ENCODE measurements around the gene DGKA.
"Not testable (repeated sequence)": the region's sequence is repeated elsewhere in the genome, so short reads cannot be mapped to it uniquely, and the experiment has no call there.

The DGKA gene

DNA sequence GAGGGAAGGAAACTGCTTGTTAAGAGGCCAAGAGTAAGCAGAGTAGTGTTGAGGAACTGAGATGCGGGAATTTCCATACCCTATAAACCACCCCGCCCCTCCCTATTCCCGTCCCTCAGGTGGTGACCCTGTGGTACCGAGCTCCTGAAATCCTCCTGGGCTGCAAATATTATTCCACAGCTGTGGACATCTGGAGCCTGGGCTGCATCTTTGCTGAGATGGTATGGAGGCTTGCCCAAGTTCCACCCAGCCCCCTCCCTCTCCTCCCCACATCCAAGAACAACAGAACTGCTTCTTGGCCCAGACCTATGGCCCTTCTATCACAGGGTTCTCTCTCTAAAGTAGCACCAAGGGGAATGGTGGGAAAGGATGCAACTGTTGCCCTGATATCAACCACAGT lies 38.4 kb downstream of the DGKA start:
- no peak for DNase-seq

DNA sequence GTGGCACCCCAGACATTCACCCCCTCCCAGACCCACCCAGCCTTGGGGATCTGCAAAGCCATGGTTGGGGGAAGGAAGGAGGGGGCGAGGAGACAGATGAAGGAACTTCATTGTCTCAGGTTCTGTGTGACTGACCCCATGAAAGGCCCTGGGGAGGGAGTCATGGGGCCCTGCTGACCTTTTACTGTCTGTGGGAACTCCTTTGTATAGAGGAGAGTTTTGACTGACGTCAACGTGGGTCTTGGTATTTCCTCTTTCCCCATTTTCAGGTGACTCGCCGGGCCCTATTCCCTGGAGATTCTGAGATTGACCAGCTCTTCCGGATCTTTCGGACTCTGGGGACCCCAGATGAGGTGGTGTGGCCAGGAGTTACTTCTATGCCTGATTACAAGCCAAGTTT lies 39.8 kb downstream of the DGKA start:
- DNase-seq = no peak

DNA sequence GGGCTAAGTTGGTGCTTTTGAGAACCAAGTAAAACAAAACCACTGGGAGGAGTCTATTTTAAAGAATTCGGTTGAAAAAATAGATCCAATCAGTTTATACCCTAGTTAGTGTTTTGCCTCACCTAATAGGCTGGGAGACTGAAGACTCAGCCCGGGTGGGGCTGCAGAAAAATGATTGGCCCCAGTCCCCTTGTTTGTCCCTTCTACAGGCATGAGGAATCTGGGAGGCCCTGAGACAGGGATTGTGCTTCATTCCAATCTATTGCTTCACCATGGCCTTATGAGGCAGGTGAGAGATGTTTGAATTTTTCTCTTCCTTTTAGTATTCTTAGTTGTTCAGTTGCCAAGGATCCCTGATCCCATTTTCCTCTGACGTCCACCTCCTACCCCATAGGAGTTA lies 41.1 kb downstream of the DGKA start:
- no peak for DNase-seq

DNA sequence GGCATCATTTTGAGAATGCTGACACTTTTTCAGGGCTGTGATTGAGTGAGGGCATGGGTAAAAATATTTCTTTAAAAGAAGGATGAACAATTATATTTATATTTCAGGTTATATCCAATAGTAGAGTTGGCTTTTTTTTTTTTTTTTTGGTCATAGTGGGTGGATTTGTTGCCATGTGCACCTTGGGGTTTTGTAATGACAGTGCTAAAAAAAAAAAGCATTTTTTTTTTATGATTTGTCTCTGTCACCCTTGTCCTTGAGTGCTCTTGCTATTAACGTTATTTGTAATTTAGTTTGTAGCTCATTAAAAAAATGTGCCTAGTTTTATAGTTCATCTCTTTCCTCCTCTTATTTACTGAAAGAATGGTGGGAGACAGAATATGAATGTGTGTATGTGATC lies 41.5 kb downstream of the DGKA start:
- DNase-seq = no peak

DNA sequence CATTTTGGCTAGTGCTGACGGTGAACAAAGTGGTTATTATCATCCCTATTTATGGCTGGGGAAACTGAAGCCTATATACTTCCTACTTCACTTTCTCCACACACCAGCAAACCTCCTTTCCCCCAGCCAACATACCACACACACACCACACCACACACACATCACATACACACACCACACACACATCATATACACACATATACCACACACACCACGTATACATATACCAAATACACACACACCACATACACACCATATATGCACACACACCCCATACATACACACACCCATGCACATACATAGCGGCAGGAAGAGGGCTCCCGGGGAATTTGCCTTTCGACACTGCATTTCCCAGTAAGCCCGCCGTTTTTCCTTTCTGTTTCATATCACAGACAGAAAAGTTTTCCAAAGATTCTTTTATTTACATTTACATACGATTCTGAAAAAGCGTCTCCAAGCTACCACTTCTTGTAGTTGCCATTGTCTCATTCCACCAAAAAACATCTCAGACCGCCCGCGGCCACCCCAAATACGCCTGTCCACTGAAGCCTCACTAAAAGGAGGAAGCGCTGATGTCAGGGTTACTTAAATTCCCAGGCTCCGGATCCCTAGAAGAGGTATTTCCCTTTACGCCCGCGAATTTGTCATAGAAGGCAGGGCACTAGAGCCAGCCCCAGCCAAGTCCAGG lies 42.1 kb downstream of the DGKA start:
- DNase-seq = no peak

DNA sequence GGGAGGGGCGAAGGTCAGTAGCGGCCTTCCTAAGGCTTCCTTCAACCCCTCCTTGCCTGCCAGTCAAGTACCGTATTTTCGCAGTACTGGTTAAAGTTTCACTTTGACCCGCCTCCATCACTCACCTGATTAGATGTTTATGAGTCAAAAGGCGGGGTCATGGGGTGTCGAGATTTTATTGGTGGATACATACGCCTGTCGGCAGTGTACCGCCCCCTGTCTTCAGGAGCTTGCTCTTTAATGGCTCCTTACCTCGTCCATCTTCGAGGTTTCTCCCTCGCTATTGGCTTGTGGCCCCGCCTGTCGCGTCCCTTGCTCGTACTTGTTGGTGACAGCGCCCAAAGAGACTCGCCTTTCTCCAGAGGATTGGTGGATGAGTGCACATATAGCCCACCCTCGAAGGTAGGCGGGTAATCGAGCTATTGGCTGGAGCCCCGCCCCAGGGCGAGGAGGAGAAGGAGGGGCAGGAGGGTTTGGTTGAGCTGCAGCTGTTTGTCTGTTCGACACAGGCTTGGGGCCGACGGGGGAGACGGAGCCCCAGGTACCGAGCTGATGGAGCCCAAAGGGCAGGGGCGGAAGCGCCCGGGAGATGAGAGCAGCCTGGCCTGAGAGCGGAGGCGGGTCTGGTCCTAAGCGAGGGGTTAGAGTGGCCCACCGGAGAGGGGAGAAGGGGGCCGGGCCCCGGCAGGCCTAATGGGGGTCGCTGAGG lies 42.8 kb downstream of the DGKA start, which contains the start of gene RAB5B:
Gene RAB5B, plus strand, starts transcription at position 480 of the 709 bp plus-strand sequence. CDS start 12,883 bp downstream, outside the sequence.
- DNase-seq = peak; percentile 97

DNA sequence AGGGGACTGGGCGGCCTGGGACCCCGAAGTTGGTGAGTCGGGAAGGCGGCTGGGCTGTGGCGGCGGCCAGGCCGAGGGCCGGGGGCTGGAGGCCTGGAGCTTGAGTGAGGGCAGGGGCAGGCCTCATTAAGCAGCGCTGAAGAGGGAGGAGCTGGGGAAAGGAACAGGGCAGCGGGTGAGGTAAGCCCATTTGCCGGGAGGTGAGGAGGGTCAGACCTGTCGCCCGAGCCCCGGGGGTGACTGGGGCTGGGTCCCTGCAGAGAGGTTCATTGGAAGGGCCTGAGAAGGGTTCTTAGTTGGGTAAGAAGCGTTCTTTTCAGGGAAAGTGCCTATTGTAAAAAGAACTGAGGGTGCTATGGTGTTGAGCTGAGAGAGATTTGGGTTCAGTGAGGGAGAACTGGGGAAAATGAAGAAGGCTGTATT lies 43.4 kb downstream of the DGKA start:
- peak; percentile 47 for DNase-seq

DNA sequence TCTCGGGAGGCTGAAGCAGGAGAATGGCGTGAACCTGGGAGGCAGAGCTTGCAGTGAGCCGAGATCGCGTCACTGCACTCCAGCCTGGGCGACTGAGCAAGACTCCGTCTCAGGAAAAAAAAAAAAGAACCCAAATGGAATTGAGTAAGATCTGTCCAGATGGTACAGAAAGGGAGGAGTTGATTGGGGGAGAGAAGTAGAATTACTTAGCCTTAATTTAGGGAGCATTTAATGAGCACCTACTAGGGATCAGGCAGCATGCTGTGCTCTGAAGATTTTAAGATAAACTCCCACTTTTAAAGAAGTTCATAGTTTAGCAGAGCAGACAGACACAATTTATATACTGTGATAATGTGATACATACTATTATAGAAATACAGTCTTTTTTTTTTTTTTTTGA lies 47.4 kb downstream of the DGKA start:
- no peak for DNase-seq

DNA sequence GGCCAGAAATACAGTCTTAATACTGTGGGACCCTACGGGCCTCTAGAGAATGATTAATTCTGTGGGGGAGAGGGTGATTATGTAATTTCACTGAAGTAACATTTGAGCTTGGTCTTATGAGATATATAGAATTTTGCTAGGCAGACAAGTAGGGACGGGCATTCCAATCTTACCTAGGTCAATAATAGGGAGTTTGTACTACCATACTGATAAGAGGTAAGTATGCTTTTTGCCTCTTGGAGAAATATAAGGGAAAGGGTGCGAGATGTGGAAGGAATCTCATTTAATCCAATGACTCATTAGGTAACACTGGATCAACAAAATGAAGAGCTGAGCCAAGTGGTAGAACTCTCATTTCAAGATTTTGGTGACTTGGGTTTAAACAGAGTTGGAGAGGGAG lies 48.1 kb downstream of the DGKA start:
- no peak for DNase-seq

DNA sequence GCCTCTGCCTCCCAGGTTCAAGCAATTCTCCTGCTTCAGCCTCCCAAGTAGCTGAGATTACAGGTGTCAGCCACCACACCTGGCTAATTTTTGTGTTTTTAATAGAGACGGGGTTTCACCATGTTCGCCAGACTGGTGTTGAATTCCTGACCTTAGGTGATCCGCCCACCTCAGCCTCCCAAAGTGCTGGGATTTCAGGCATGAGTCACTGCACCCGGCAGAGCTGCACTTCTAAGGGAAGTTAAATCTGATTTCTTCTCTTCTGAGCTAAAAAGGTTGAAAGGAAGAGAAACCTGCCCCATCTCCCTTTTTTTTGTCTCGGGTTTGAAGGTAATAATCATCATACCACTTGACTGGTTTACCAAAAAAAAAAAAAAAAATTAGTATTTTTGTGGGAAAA lies 50.9 kb downstream of the DGKA start:
- DNase-seq = not testable (repeated sequence)

DNA sequence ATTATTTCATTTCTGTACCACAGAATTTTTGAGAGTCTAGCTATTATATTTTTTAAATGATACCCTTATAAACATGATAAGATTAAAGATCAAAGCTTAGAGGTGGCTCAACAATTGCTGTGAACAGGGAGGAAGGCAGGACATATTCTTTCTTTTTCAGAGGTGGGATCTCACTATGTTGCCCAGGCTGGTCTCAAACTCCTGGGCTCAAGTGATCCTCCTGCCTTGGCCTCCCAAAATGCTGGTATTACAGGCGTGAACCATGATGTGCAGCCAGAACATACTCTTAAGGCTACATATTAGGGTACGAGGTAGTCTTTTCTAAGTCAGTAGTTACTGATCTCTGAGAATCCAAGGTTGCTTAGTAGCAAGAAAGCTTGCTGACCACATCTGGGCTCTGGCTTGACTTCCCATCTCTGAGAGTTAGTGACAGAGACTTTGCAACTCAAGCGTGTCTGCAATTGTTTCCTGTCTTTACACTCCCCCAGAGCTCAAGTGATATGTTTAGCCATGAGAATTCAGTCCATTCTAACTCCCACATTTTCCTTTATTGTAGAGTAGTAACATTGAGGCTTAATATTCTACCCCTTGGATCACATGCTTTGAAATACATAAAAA lies 51.5 kb downstream of the DGKA start:
- DNase-seq = no peak

DNA sequence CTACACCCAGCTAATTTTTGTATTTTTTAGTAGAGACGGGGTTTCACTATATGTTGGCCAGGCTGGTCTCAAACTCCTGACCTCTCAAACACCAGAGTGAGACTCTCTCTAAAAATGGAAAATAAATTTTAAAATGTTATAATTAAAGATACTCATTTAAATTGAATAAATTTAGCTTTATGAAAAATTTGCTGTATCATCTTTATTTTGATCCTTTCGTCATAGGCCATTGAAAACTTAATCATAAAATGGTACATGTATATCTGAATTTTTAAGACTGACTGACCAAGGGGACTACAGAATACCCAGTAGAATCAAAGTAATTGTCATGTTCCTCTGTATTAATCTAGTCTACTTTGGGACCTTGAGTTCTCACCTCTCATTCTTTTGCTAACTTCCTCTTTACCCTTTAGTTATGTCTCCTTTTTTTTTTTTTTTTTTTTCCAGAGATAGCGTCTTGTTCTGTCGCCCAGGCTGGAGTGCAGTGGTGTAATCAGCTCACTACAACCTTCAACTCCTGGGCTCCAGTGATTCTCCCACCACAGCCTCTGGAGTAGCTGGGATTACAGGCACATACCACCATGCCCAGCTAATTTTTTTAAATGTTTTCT lies 52.4 kb downstream of the DGKA start:
- DNase-seq = no peak

DNA sequence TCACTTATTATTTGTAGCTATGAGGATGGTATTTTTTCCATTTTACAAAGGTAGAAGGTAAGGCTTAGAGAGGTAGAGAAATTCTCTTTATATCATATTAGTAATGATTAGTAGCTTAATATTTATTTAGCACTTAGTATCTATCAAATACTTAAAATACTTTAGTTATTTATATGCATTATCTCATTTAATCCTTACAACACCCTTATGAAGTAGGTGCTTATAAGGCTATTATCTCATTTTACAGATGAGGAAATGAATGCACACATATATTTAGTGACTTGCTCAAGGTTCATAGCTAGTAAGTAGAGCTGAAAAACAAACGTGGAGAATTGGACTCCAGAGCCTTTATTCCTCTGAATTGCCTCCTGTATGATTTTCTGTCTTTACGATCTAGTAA lies 53.9 kb downstream of the DGKA start:
- no peak for DNase-seq

DNA sequence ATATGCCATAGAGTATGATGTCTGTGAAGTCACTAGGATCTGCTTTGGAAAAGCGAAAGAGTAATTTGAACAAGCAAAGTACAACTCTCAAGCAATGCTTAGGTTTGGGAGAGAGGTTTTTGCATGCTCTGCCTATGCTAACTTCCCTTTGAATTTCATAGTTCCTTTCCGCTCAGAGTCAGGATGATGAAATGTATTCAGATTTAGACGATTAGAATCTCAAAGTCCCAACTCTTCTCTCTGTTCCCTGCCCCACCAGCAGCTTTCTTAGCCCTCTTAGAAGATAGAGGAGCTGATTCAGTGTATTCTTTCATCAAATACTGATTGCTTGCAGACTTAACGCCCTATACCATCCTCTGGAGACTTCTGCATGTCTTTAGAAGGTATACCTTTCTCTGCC lies 54.4 kb downstream of the DGKA start:
- DNase-seq = no peak

DNA sequence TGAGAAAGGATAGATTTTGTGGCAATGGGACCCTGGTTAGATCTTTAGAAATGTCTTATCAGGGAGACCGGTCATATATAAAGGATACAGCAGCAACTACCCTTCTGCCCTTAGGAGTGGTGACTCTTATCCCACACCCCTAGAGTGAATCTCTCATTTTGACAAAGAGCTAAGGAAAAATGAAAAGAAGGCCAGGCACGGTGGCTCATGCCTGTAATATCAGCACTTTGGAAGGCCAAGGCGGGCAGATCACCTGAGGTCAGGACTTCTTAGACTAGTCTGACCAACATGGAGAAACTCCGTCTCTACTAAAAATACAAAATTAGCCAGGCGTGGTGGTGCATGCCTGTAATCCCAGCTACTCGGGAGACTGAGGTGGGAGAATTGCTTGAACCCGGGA lies 55.0 kb downstream of the DGKA start:
- not testable (repeated sequence) for DNase-seq

DNA sequence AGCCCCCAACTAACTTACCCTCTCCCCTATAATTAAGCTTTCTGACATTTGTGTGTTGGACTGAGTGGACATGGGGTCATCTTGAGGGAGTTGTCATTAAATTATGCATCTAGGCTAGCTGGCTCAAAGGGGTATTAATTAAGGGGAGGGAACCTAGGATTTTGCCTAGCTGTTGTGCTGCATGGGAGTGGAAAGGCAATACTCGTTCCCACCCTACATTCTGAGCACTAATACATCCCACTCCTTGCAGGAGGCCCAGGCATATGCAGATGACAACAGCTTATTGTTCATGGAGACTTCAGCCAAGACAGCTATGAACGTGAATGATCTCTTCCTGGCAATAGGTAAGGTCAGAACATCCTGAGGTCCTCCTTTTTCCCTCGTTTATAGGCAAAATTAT lies 60.1 kb downstream of the DGKA start:
- DNase-seq = no peak

DNA sequence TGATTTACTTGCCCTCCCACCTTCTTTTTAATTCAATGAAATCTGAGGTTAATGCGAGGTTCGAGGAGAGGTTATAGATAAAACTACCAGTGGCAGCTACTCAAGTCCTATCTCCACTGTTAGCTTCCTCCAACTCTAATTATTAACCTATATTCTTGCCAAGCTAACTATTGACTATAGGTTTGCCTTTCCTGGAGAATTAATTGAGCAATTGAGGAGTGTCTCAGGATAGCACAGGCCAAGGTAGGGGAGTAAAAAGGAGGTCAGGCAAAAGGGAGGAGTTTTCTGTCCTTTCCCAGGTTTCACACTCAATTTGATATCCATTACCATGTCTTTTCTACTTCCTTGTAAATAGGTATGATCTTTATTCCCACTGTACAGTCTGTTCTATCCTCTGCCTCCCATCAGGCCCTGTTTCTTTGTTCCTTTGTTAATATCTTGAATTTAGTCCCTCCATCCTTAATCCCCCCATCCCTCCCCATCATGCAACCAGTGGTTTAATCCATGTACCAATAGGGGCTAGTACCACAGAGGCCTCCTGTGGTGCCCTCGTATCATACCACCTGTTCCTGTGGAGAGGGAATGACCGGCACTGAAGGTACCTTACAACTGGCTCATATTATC lies 62.4 kb downstream of the DGKA start:
- DNase-seq = no peak

DNA sequence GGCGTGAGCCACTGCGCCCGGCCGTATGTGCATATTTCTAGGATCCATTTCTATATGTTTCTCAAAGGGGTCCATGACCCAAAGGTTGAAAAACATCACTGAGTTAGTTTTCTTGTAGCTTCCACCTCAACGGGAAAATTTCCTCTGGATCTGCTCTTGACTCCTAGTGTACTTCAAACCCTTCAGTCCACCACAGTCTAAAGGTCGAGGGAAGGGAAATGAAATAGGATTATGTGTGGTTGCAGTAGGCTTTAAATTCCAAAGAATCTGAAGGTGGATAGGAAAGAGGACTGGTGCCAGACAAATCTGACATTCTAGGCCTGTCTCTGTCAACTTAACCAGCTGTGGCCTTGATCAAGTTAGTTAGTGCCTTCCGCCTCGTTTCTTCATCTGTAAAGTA lies 64.4 kb downstream of the DGKA start:
- DNase-seq = no peak

DNA sequence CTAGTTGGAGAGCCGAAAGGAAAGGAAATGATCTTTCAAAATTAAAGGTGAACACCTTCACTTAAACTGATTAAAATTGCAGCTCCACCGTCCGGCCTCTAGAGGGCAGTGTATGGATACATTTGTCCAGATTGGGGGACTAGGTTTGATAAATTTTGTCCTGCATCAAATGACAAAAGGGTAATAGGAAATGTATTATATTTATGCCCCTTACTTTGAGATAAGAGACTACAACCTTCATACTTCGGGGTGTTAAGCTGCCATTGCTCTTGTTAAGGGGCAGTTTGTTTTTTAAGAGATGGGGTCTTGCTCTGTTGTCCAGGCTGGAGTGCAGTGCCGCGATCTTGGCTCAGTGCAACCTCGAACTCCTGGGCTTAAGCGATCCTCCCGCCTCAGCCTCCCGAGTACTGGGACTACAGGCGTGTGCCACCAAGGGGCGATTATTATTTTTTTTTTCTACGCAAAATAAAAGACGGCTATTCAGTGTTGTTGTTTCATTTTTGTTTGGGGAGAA lies 65.3 kb downstream of the DGKA start:
- peak; percentile 76 for DNase-seq

DNA sequence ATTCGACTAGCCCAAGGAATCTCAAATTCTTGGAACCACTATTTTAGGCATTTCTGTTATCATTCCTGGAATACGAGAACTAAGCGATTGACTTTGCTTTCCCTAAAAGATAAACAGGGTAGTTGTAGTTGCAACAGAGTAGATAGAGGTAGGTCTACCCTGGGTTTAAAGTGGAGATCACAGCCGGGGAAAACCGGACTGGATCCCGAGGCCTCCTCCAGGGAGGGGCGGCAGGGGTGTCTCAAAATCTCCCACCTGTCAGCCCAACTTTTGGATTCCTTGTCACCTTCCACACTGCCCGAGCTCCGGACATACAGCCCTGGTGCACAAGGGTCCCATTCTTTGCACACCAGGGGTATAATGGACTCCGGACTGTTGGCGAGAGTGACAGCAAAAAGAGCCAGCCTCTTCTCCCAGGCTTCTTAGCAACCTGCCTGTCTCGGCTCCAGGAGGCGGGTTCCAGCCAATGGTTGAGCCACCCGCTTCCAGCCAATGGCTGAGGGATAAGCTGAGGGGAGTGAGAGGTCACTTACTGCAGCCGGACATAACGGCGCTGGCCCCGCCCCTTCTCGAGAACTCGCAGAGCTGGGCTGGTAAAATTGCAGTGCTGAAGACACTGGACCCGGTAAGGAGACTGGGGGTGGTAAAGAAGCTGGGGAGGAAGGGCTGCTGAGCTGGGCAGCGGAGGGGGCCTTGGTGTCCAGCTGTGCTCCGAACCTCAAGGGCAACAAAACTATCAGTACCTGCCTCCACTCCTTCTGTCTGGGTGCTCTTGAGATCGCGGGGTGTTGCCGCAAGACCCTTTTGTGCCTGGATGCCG lies 66.0 kb downstream of the DGKA start, which contains the start of gene SUOX:
Gene SUOX, plus strand, starts transcription at position 562 of the 820 bp plus-strand sequence. CDS start 4,946 bp downstream, outside the sequence.
- peak; percentile 33 for DNase-seq

DNA sequence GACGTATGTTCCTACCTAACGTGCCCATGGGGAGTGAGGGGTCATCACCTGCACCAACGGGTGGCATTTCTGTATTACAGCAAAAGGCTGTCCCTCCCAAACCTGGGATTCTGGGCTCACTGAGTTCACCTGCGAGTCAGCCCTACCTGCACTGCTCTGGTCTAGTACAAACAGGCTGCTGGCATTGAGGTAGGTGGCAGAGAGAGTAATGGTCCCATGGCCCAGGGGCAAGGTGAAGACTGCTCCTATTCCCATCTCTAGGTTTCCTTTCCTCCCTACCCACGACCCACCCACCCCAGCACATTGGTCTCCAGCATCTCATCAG lies 66.5 kb downstream of the DGKA start:
- DNase-seq = peak; percentile 12

DNA sequence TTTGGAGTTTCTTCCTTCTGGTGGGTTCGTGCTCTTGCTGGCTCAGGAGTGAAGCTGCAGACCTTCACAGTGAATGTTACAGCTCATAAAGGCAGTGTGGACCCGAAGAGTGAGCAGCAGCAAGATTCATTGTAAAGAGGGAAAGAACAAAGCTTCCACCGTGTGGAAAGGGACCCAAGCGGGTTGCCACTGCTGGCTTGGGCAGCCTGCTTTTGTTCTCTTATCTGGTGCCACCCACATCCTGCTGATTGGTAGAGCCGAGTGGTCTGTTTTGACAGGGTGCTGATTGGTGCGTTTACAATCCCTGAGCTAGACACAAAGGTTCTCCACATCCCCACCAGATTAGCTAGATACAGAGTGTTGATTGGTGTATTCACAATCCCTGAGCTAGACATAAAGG lies 68.6 kb downstream of the DGKA start:
- DNase-seq = not testable (repeated sequence)

All from CD4-positive, alpha-beta T cell treated with Interleukin-17A for 4 hours (primary cell).